Sigmoid colon (tissue), 4 donors: Measurements from ENCODE around the gene TMEM263.

Source experiments
- CTCF ChIP-seq, 4 experiments: fragments of 450-650 bp in 3 of 4; fragments of 200-600 bp in 1 of 4; IDR thresholded peaks; one replicate each; pipeline ENCODE4 v1.5.1; 2016 to 2019; ENCODE audit warnings: antibody characterized with exemption in 4 of 4, mild to moderate bottlenecking in 3 of 4, moderate library complexity in 2 of 4
- EP300 ChIP-seq, 4 donors: sonication (generic); formaldehyde crosslinking; IDR thresholded peaks; one replicate each; pipeline ENCODE4 v1.6.1; 2017; ENCODE audit warnings: antibody characterized with exemption in 4 of 4
- POLR2A ChIP-seq, 2 donors: fragments of 450-650 bp; IDR thresholded peaks; one replicate each; pipeline ENCODE4 v1.6.1; 2016; ENCODE audit warnings: antibody characterized with exemption in 2 of 2, mild to moderate bottlenecking in 2 of 2, moderate library complexity in 2 of 2

- TF ChIP-seq CTCF (IDR thresholded peaks at IDR 0.05) (no peak), POLR2A (IDR thresholded peaks at IDR 0.05) (no peak), EP300 (IDR thresholded peaks at IDR 0.05) (no peak)
Observed at GRCh38 chr12:106978035-106978800, 22.5 kb downstream of the TMEM263 start.
